Measurements from ENCODE around the gene EXOC6.

EXOC6 gene

GRCh38 chr10:93027508-93027907, 179.2 kb downstream of the EXOC6 start:
- no peak for DNase-seq (ENCODE audit: low read depth)

DNA sequence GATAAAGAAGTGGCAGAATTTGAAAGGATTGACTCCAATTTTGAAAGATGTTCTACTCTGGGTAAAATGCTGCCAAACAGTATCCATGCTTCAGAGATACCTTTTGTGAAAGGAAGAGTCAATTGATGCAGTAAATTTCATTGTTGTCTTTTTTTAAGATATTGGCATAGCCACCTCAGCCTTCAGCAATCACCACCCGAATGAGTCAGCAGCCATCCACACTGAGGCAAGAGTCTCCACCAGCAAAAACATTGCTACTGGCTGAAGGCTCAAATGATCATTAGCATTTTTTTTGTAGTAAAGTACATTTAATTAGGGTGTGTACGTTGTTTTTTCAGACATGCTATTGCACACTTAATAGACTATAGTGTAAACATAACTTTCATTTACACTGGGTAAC, 180.6 kb downstream of the EXOC6 start:
- DNase-seq (ENCODE audit: low read depth): no peak

DNA sequence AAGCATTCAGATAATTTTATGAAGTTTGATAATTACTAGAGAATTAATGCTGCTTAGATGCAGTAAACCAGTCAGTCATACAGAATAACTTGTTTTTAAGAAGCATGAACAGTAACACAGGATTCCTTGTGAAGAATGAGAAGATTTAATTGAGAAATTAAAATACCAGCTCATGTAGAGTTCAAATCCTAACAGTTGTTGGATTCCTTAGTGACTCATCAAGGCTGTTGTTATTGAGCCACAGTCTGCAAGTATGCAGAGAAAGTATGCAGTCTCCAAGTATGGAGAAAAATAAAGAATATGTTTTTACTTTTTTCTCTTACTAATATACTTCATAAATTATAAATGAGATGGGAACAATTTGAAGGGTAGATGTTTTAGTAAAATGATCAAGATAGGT, 182.1 kb downstream of the EXOC6 start:
- no peak for DNase-seq (ENCODE audit: low read depth)

- no peak for DNase-seq (ENCODE audit: low read depth)
These were observed 183.9 kb downstream of the EXOC6 start for GRCh38 chr10:93032105-93032808.

GRCh38 chr10:93032809-93033137, 184.5 kb downstream of the EXOC6 start:
- DNase-seq (ENCODE audit: low read depth): no peak

- no peak for DNase-seq (ENCODE audit: low read depth)
These were observed 186.1 kb downstream of the EXOC6 start for GRCh38 chr10:93034426-93034825.

DNA sequence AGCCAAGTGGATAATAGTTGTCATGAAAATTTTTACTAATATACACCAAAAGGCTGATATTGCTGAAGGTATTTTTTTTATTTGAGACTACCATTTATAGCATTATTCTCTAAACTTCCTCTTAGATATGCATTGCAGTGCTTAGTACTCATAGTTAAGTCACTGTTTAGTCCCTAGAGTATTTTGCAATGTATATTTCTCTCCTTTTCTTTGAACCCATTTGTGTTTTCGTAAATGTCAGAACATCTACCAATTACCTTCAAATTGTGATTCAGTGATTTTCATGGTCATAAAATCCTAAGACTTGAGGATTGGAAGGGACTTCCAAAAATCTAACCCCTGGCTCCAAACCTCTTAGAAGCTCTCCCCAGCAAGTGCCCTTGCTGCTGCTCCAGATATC, 190.8 kb downstream of the EXOC6 start:
- no peak for DNase-seq (ENCODE audit: low read depth)

DNA sequence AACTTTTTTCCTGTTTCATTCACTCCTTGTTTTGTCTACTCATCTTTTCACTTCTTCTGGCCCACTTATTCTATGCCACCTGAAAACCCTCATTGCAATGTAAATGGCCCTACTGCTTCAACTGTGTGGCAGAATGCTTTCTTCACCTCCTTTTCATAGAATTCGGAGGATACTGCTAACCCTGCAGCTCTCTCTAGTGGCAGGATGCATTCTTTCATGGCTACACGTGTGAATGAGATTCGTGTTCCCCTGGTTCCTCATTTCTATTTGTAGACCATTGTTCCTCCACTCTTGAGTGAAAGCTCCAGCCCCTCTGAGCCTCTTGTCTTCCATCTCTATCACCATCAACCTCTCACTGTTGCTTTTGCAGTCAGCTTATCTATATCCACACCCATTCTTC, 191.4 kb downstream of the EXOC6 start:
- no peak for DNase-seq (ENCODE audit: low read depth)

GRCh38 chr10:93054486-93054885, 206.2 kb downstream of the EXOC6 start:
- no peak for DNase-seq (ENCODE audit: low read depth)

DNA sequence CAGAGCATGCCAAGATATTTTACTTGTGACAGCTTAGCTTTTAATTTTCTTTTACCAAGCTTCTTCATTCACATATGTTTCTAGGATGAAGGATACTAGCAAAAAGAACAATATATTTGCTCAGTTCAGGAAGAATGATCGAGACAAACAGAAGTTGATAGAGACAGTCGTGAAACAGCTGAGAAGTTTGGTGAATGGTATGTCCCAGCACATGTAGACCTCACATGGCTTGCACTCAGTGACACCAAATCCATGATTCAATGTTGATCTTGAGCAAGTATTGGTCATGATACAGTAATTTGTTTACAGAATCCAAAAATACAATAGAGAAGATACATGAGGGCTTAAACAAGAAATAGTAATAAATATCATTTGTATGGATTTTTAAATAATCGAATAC, 209.8 kb downstream of the EXOC6 start:
- no peak for DNase-seq (ENCODE audit: low read depth)

DNA sequence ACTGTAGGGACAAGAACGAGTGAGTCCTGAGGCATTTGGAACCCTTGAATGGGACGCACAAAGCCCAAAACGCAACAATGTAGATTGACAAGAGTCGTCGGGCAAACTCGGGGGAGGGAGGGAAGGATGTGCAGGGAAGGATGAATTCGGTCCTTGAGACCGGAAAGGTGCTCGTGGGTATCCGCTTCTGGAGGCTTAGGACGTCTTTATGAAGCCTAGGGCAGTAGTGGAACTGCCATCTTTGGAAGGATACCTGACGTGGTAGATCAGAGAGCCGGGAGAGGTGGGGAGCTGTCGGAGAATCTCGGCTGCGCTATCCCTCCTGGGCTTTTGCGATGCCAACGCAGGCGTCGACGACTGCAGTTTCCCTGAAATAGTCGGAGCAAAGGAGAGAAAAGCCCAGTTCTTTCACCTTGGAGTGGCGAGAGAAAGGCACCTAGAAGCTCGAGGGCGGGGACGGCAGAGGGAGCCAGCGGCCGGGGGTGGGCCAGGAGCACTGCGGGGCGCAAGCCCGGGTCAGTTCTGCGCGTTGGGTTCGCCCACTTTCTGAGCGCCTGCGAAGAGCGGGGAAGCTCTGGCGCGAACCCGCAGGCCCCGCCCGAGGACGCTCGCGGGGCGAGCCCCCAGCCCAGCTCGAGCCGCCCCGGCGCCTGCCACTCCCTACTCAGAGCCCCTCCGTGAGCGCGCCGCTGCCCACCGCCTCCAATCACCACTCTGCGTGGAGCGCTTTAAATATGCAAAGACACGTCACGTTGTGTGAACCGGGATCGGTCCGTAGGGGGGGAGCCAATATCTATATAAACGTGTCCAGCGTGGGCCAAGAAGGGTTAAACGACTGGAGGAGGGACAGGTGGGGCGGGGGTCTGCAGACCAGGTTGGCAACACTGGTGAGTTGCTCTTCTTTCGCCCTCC, 211.9 kb downstream of the EXOC6 start, which contains the start of gene CYP26C1:
Gene CYP26C1 (plus strand): TSS at position 824 of the 912 bp plus-strand sequence. CDS start 466 bp downstream, outside the sequence.
- DNase-seq (ENCODE audit: low read depth): no peak

DNA sequence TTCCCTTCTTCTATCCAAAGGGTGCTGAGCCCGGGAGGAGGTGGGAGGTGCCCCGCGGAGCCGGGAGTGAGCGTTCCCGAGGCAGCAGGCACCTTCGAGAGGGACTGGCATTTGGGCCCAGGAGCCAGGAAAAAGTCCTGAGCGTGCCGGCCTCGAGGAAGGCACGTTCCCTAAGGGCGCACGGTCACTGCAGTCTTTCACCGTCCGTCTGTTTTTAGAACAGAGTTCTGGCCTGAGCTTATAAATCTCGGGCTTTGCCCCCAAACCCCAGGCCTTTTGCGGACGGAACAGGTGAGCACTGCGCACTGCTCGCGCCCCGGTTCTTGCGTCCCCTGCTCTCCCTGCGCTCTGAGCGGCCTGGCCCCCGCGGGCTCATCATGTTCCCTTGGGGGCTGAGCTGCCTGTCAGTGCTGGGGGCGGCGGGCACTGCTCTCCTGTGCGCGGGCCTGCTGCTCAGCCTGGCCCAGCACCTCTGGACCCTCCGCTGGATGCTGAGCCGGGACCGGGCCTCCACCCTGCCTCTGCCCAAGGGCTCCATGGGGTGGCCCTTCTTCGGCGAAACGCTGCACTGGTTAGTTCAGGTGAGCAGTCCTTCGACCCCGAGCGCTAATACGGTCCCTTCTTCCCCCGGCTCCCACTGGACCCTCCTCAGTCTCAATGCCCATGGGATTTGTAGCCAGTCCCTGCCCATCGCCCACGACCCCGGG, 212.7 kb downstream of the EXOC6 start:
- no peak for DNase-seq (ENCODE audit: low read depth)

DNA sequence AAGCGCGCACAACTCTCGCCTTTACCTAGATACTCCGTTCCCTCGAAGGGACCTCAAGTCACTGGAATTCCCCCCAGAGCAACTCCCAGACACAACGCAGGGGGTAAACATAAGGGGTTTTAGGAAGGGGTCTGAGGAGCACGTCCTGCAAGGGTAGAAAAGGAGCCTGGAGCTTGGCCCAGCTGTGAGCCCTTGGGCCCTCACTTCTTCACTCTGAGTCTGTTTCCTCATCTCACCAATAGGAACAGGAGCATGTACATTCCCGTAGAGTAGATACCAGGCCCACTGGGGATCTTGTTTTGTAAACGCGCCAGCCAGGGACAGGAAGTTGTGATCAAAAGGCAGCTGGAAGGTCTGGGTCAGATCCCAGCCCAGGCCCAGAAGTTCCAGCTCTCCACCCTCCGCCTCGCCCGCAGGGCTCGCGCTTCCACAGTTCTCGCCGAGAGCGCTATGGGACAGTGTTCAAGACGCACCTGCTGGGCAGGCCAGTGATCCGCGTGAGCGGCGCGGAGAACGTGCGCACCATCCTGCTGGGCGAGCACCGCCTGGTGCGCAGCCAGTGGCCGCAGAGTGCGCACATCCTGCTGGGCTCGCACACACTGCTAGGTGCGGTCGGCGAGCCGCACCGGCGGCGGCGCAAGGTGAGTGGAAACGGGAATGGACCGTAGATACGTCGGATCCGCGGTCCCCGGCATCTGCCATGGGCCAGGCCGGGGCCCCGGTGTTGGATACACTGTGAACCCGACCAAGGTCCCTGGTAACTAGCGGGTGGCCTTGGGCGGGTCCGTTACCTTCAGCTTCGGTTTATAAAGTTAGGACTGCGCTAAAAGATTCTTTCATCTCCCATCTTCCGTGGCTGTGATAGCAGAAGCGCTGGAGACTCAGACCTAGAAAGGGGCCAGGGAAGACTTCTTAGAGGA, 213.5 kb downstream of the EXOC6 start:
- DNase-seq (ENCODE audit: low read depth): no peak

GRCh38 chr10:93062514-93063143, 214.3 kb downstream of the EXOC6 start:
- no peak for DNase-seq (ENCODE audit: low read depth)

DNA sequence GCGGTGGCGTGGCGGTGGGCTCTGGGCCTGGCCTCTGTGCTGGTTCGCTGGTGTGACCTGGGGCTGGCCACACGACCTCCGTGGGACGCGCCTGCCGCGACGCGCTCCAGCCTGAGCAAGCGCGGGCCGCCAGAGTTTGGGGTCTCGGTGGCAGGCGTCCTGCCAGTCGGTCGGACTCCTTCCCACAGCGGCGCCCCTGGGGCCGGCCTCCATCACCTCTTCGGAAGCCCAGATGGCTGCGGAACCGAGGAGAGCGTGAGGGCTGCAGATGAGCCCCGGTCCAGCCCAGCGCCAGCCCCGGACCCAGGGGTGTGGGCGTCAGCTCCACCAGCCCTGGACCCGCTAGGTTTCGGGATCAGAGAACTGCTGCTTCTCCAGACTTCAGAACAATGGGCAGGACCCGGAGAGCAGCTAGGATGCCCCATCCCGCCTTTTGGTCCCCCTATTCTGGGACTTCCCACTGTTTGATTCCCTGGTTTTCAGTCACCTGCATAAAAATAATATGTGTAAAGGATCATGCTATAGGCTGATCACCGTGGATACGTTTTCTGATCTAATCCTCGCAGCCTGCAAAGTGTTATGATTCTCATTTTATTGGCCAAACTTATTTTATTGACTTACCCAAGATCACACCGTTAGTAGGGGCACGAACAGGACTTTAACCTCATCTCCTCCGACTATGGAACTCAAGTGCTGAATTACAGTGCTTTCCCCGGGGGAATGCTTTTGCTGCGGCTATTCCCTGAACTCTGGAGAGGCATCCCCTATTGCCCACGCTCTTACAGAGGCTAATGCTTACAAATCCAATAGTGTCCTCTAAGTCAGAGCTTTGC, 215.0 kb downstream of the EXOC6 start:
- no peak for DNase-seq (ENCODE audit: low read depth)

DNA sequence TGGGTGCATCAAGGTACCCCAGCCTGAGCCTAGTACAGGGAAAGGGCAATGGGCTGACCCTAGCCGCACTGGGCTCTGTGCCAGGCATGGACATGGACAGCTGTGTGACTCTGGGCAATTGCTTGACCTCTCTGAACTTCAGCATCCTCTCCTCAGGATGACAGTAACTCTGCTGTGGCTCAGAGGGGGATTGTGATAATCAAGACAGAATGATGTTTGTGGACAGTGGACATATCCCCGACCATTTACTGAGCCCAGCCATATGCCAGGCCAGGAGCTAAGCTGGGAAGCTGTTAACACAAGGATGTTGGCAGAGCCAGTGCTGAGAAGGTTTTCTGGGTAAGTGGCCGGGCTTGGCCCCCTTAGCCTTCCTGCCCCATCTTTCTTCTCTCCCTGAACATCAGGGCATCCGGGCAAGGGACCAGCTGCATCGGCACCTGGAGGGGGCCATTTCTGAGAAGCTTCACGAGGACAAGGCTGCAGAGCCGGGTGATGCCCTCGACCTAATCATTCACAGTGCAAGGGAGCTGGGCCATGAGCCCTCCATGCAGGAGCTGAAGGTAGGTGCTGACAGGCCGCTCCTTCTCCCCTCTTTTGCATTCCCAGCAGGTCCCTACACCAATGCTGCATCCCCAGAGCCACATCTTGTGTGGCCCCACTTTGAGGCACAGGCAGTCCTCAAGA, 215.8 kb downstream of the EXOC6 start:
- no peak for DNase-seq (ENCODE audit: low read depth)

GRCh38 chr10:93064874-93065660, 216.7 kb downstream of the EXOC6 start:
- no peak for DNase-seq (ENCODE audit: low read depth)

GRCh38 chr10:93065675-93066543, 217.6 kb downstream of the EXOC6 start:
- no peak for DNase-seq (ENCODE audit: low read depth)

All from activated gamma-delta T cell treated with anti-CD3 and anti-CD28 coated beads, Interleukin-2, amount 50 U/mL, for 16 hours (primary cell).